ENCODE data around the gene ZNF165.
"Not testable (repeated sequence)": the region's sequence is repeated elsewhere in the genome, so short reads cannot be mapped to it uniquely, and the experiment has no call there.

ZNF165 gene

DNA sequence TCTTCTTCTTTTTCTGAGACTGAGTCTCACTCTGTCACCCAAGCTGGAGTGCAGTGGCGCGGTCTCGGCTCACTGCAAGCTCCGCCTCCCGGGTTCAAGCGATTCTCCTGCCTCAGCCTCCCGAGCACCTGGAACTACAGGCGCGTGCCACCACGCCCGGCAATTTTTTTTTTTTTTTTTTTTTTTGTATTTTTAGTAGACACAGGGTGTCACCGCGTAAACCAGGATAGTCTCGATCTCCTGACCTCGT, at the start of gene ZNF165:
ZNF165 (plus strand) TSS at position 188 of the 250 bp plus-strand sequence. CDS start 4,913 bp downstream, outside the sequence.
- H3K27ac ChIP-seq: peak within 1 kb of the TSS; percentile 99
- H3K27me3 ChIP-seq (replicated peaks); in situ Hi-C loops (cut with HindIII; ENCODE audit: low pct_ligation_motif_present, low sequenced_read_pairs); DNase-seq; H3K36me3 ChIP-seq (replicated peaks): not testable (repeated sequence)
- peak within 1 kb of the TSS; percentile 77 for H3K4me3 ChIP-seq (ENCODE audit: low read depth, low read length)

DNA sequence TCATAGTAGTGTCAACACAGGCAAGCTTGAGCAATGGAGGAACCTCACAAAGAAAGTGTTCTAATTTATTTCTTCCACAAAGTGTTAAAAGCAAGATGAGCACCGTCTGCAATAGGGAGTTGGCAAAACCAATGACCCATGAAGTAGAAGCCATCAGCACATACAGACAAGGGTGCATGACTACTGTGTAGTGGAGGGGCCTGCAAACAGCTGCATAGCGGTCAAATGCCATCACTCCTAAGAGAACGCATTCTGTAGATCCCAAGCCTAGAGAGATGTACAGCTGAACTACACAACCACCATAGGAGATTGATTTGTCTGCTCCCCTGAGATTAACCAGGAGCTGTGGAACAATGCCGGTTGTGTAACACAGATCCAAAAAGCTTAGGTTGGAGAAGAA, 26.8 kb upstream of the ZNF165 start:
- in situ Hi-C loops (cut with HindIII; ENCODE audit: low pct_ligation_motif_present, low sequenced_read_pairs): no loop called here
- no peak overlapping the region for H3K4me3 ChIP-seq (ENCODE audit: low read depth, low read length)
- no peak for DNase-seq

DNA sequence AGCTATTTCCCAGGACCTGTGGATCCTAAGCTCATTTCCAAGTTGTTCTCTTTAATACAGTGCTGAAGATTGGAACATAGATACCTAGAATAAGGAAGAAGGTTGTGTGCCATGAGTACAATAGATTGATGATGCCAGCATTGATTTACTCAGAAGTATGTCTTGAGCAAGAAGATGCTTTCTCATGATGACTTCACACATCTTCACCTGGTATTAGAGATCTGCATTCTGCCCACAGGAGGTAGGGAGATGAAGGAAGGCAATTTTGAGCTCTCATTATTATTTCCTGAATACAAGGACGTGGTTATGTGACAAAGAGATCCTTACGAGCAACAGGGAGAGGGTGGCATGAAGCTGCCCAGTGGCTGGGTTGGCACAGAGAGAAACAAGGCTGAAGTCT, 20.0 kb upstream of the ZNF165 start:
- DNase-seq: no peak
- Histone ChIP-seq H3K27me3 (replicated peaks) (no peaks in the 10 kb centered on the region), H3K4me3 (ENCODE audit: low read depth, low read length) (no peak overlapping the region), H3K27ac (no peak overlapping the region), H3K36me3 (replicated peaks) (no peaks in the 10 kb centered on the region)
- TF ChIP-seq, protein P1, sequence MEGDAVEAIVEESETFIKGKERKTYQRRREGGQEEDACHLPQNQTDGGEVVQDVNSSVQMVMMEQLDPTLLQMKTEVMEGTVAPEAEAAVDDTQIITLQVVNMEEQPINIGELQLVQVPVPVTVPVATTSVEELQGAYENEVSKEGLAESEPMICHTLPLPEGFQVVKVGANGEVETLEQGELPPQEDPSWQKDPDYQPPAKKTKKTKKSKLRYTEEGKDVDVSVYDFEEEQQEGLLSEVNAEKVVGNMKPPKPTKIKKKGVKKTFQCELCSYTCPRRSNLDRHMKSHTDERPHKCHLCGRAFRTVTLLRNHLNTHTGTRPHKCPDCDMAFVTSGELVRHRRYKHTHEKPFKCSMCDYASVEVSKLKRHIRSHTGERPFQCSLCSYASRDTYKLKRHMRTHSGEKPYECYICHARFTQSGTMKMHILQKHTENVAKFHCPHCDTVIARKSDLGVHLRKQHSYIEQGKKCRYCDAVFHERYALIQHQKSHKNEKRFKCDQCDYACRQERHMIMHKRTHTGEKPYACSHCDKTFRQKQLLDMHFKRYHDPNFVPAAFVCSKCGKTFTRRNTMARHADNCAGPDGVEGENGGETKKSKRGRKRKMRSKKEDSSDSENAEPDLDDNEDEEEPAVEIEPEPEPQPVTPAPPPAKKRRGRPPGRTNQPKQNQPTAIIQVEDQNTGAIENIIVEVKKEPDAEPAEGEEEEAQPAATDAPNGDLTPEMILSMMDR (IDR thresholded peaks at IDR 0.05; ENCODE audit: low read depth, low read length, missing control alignments): no peak
- in situ Hi-C loops (cut with HindIII; ENCODE audit: low pct_ligation_motif_present, low sequenced_read_pairs): no loop called here

More for the DNA sequence above, 26.8 kb upstream of the ZNF165 start:
- Histone ChIP-seq H3K36me3 (replicated peaks) (no peaks in the 10 kb centered on the region), H3K27ac (no peak overlapping the region), H3K27me3 (replicated peaks) (no peaks in the 10 kb centered on the region)
- TF ChIP-seq, protein P1 (IDR thresholded peaks at IDR 0.05; ENCODE audit: low read depth, low read length, missing control alignments): no peak

DNA sequence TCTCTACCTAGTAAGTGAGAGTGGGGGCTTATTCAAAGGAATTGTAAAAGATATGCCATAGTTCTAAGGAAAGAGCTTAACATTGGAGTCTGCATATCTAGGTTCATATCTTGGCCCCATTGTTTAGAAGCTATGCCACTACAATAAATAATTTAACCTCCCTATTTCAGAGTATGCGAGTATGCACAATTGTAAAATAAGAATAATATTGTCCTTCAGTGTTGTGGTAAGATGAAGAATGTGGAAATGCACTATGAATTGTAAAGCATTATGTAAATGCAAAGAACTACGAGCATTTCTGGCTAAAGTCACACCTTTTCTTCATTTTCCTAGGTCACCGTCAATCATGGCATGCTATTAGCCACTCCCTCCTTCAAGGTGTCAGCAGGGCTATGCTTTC, 16.1 kb upstream of the ZNF165 start:
- Histone ChIP-seq H3K4me3 (ENCODE audit: low read depth, low read length) (no peak overlapping the region), H3K27me3 (replicated peaks) (no peaks in the 10 kb centered on the region), H3K27ac (no peak overlapping the region), H3K36me3 (replicated peaks) (no peaks in the 10 kb centered on the region)
- in situ Hi-C loops (cut with HindIII; ENCODE audit: low pct_ligation_motif_present, low sequenced_read_pairs): no loop called here
- DNase-seq: no peak
- TF ChIP-seq, protein P1 (IDR thresholded peaks at IDR 0.05; ENCODE audit: low read depth, low read length, missing control alignments): no peak

DNA sequence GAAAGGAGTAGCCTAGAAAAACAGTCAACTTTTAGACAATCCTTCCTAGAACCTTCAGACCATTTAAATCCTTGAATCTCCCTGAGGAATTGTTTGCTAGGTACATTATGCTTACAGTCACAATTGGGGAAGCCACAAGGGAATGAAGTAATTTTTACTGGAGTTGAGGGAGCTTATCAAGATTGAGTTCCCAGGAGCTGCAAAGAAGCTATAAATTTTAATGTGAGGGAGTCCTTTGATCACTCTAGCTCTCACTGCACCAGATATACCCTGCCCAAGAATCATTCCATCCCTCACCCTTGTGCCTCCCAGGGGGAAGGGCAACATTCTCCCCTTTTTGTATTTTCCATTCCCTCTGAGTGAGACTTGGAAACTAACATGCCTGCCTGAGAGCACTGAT, 12.3 kb upstream of the ZNF165 start:
- Histone ChIP-seq H3K4me3 (ENCODE audit: low read depth, low read length) (no peak overlapping the region), H3K27me3 (replicated peaks) (no peaks in the 10 kb centered on the region), H3K36me3 (replicated peaks) (no peaks in the 10 kb centered on the region), H3K27ac (no peak overlapping the region)
- TF ChIP-seq, protein P1 (IDR thresholded peaks at IDR 0.05; ENCODE audit: low read depth, low read length, missing control alignments): no peak
- no peak for DNase-seq
- in situ Hi-C loops (cut with HindIII; ENCODE audit: low pct_ligation_motif_present, low sequenced_read_pairs): no loop called here

DNA sequence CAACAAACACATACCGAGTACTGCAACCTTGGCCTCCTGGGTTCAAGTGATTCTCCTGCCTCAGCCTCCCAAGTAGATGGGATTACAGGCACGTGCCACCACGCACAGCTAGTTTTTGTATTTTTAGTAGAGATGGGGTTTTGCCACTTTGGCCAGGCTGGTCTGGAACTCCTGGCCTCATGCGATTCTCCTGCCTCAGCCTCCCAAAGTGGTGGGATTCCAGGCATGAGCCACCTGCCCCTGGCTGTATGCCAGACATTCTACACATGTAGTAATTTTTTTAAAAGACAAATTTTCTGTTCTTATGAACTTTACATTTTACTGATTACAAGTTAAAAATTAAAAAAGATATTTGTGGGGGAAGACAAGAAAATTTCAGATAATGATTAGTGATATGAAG, 9.4 kb upstream of the ZNF165 start:
- H3K27ac ChIP-seq; H3K27me3 ChIP-seq (replicated peaks); DNase-seq; H3K36me3 ChIP-seq (replicated peaks); in situ Hi-C loops (cut with HindIII; ENCODE audit: low pct_ligation_motif_present, low sequenced_read_pairs); H3K4me3 ChIP-seq (ENCODE audit: low read depth, low read length): not testable (repeated sequence)

DNA sequence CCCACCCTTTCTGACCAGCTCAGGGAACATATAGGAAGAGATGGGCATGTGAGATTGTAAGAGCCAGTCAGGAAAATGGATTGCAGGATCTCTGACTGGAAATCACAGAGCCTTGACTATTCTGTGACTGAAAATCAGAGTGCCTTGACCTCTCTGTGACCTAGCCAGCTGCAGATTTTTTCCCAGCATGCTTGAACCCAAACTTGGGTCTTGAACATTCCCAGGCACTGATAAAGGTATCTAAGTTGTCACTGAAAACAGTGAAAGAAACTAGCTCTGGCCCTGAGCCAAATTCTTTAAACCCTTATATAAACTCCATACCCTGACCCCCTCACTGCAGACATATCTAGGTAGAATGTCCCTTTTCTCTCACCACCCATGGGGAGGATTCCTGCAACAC, 2.3 kb upstream of the ZNF165 start:
- no peak overlapping the region for H3K4me3 ChIP-seq (ENCODE audit: low read depth, low read length)
- in situ Hi-C loops (cut with HindIII; ENCODE audit: low pct_ligation_motif_present, low sequenced_read_pairs): no loop called here
- H3K36me3 ChIP-seq (replicated peaks): no peaks in the 10 kb centered on the region
- DNase-seq: peak; percentile 37
- H3K27ac ChIP-seq: no peak overlapping the region
- TF ChIP-seq, protein P1 (IDR thresholded peaks at IDR 0.05; ENCODE audit: low read depth, low read length, missing control alignments): no peak
- no peaks in the 10 kb centered on the region for H3K27me3 ChIP-seq (replicated peaks)

Measured in brain microvascular endothelial cell (primary cell).